ENCODE measurements around the gene MRPL50. TPM values are rescaled to one million over a fixed set of nuclear protein-coding genes. Genes with fewer than 3 reads are reported as not detected.
A peak's percentile ranks its signal among the peaks of the same experiment; 100 is the strongest.

The MRPL50 gene
- 10 to 100 TPM; 10.2 to 11.7 TPM for total RNA-seq

GRCh38 chr9:101398068-101398929 is at the start of gene MRPL50, which contains the start of gene ZNF189:
Gene MRPL50, minus strand, starts transcription at chr9:101398618. Its CDS starts 26 bp downstream, at chr9:101398592.
Gene ZNF189, plus strand, starts transcription at chr9:101398851. Its CDS starts 306 bp downstream, at chr9:101399157.
- H3K9me3 Mint-ChIP-seq: peaks cover 19% of the 10 kb centered on the region
- peaks cover 70% of the 10 kb centered on the region for H3K36me3 Mint-ChIP-seq (ENCODE audit: low read depth)
- peak; percentile 98 for DNase-seq
- POLR2A ChIA-PET: no interaction called here
- H3K4me3 Mint-ChIP-seq: peak within 1 kb of the TSS; percentile 97
- H3K27me3 Mint-ChIP-seq: no peaks in the 10 kb centered on the region
- H3K27ac Mint-ChIP-seq: peak within 1 kb of the TSS; percentile 99
- CTCF ChIA-PET: interaction anchor here (1.0 to 1.9 kb wide), 3 partner anchors 10 to 86 kb away, joined by 3 to 6 read pairs (median 4); no protein-coding TSS in a partner anchor
- H3K4me1 Mint-ChIP-seq: peaks cover 50% of the 10 kb centered on the region

DNA sequence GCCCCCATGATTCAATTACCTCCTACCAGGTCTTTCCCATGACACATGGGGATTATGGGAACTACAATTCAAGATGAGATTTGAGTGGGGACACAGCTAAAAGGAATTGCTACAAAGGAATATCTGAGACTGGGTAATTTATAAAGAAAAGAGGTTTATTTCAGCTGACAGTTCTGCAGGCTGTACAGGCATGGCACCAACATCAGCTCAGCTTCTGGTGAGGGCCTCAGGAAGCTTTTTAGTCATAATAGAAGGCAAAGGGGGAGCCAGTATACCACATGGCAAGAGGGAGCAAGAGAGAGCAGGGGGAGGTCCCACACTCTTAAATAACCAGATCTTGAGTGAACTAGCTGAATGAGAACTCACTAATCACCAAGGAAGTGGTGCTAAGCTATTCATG is 48.3 kb upstream of the MRPL50 start:
- Mint-ChIP-seq H3K4me3 (no peak overlapping the region), H3K27me3 (peaks cover 49% of the 10 kb centered on the region), H3K9me3 (no peaks in the 10 kb centered on the region), H3K36me3 (ENCODE audit: low read depth) (no peaks in the 10 kb centered on the region), H3K4me1 (peaks cover 5% of the 10 kb centered on the region), H3K27ac (no peak overlapping the region)
- ChIA-PET CTCF (interaction anchor here (1.3 kb wide), 1 partner anchor 13 kb away, joined by 3 read pairs; no protein-coding TSS in a partner anchor), POLR2A (no interaction called here)
- DNase-seq: no peak

- H3K36me3 Mint-ChIP-seq (ENCODE audit: low read depth): no peaks in the 10 kb centered on the region
- no peak overlapping the region for H3K4me3 Mint-ChIP-seq
- H3K27me3 Mint-ChIP-seq: peaks cover 42% of the 10 kb centered on the region
- no peak overlapping the region for H3K27ac Mint-ChIP-seq
- ChIA-PET POLR2A (no interaction called here), CTCF (interaction anchor here (1.3 kb wide), 1 partner anchor 14 kb away, joined by 3 read pairs; no protein-coding TSS in a partner anchor)
- peaks cover 5% of the 10 kb centered on the region for H3K4me1 Mint-ChIP-seq
- no peaks in the 10 kb centered on the region for H3K9me3 Mint-ChIP-seq
- no peak for DNase-seq
Measured at GRCh38 chr9:101445353-101446029, 47.1 kb upstream of the MRPL50 start.

DNA sequence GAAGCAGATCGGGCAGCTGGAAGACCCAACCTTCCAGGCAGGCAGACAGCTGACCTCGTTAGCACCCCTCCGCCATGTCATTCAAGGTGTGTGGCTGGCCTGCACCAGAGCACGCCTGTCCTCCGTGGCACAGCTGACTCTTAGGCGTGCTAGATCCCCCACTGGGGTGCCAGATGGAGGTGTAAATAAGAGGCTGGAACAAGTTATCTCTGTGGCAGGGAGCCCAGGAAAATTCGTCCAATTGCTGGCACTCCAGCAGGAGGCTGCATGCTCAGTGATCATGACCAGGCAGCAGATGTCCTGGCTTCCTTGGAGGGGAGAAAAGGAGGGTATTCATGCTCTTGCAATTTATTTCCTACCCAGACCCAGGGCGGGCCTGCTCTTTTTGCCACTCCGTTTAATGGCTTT is 45.0 kb upstream of the MRPL50 start:
- Mint-ChIP-seq H3K4me1 (peaks cover under 1% of the 10 kb centered on the region), H3K27ac (no peak overlapping the region), H3K4me3 (no peak overlapping the region), H3K36me3 (ENCODE audit: low read depth) (no peaks in the 10 kb centered on the region), H3K27me3 (peaks cover 37% of the 10 kb centered on the region), H3K9me3 (no peaks in the 10 kb centered on the region)
- no peak for DNase-seq
- CTCF ChIA-PET: no interaction called here
- POLR2A ChIA-PET: no interaction called here

- ChIA-PET POLR2A (no interaction called here), CTCF (no interaction called here)
- H3K4me3 Mint-ChIP-seq: no peak overlapping the region
- no peaks in the 10 kb centered on the region for H3K4me1 Mint-ChIP-seq
- H3K27me3 Mint-ChIP-seq: peaks cover 34% of the 10 kb centered on the region
- no peaks in the 10 kb centered on the region for H3K9me3 Mint-ChIP-seq
- no peak for DNase-seq
- H3K27ac Mint-ChIP-seq: no peak overlapping the region
- no peaks in the 10 kb centered on the region for H3K36me3 Mint-ChIP-seq (ENCODE audit: low read depth)
Measured at GRCh38 chr9:101442736-101443135, 44.3 kb upstream of the MRPL50 start.

DNA sequence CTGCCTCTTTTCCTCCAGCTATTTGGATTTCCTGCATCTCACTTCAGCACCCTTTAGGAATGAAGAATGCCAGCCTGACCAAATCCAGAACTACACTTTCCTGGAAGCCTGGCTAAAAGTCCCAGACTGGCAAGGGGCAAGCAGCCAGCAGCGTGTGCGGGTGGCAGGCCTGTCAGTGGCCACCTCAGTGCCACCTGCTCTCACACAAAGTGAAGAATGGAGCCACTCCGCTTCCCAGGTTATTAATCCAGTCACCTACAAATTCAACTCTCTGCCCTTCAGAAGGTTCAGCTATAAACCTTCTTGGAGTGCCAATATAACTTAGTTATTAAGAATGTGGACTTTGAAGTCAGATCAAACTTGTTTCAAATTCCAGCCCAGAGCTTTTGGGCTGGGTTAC is 43.9 kb upstream of the MRPL50 start:
- peaks cover 34% of the 10 kb centered on the region for H3K27me3 Mint-ChIP-seq
- H3K36me3 Mint-ChIP-seq (ENCODE audit: low read depth): no peaks in the 10 kb centered on the region
- CTCF ChIA-PET: no interaction called here
- POLR2A ChIA-PET: no interaction called here
- H3K4me3 Mint-ChIP-seq: no peak overlapping the region
- no peak for DNase-seq
- H3K9me3 Mint-ChIP-seq: no peaks in the 10 kb centered on the region
- no peak overlapping the region for H3K27ac Mint-ChIP-seq
- H3K4me1 Mint-ChIP-seq: no peaks in the 10 kb centered on the region

GRCh38 chr9:101440714-101441230 is 42.4 kb upstream of the MRPL50 start:
- no peaks in the 10 kb centered on the region for H3K36me3 Mint-ChIP-seq (ENCODE audit: low read depth)
- no peak overlapping the region for H3K4me3 Mint-ChIP-seq
- ChIA-PET POLR2A (no interaction called here), CTCF (no interaction called here)
- H3K9me3 Mint-ChIP-seq: no peaks in the 10 kb centered on the region
- peaks cover 27% of the 10 kb centered on the region for H3K27me3 Mint-ChIP-seq
- H3K27ac Mint-ChIP-seq: no peak overlapping the region
- DNase-seq: no peak
- H3K4me1 Mint-ChIP-seq: no peaks in the 10 kb centered on the region

GRCh38 chr9:101438523-101438922 is 40.1 kb upstream of the MRPL50 start:
- no peak for DNase-seq
- CTCF ChIA-PET: interaction anchor here (0.9 kb wide), 1 partner anchor 91 kb away, joined by 3 read pairs; no protein-coding TSS in a partner anchor
- POLR2A ChIA-PET: no interaction called here
- Mint-ChIP-seq H3K27me3 (peaks cover 19% of the 10 kb centered on the region), H3K36me3 (ENCODE audit: low read depth) (no peaks in the 10 kb centered on the region), H3K27ac (no peak overlapping the region), H3K9me3 (no peaks in the 10 kb centered on the region), H3K4me3 (no peak overlapping the region), H3K4me1 (no peaks in the 10 kb centered on the region)

GRCh38 chr9:101437806-101438232 is 39.4 kb upstream of the MRPL50 start:
- ChIA-PET POLR2A (no interaction called here), CTCF (interaction anchor here (0.9 kb wide), 1 partner anchor 92 kb away, joined by 3 read pairs; no protein-coding TSS in a partner anchor)
- Mint-ChIP-seq H3K36me3 (ENCODE audit: low read depth) (no peaks in the 10 kb centered on the region), H3K4me1 (no peaks in the 10 kb centered on the region), H3K27me3 (peaks cover 14% of the 10 kb centered on the region), H3K4me3 (no peak overlapping the region), H3K27ac (no peak overlapping the region), H3K9me3 (no peaks in the 10 kb centered on the region)
- no peak for DNase-seq

DNA sequence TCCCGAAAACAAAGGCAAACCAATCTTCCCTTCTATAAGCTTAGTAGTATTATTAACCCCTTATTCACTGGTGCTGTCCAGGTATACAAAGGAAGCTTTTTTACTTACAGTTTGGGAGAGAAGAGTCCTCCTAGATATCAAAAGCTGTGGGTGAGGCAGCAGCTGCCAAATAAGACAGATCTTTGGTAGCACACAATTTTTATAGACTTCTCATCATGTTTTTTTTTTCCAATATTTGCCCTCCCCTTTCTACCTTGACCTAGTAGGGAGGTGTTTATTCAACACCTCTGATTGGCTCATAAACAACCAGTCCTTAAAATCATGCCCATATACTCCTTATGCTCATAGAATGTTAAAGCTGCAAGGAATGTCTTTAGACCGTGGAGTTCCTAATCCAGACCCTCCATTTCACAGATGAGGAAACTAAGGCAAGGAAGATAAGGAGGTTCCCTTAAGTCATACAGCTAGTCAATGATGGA is 37.2 kb upstream of the MRPL50 start, which contains the start of gene ALDOB:
Gene ALDOB (minus strand): TSS at position 174 of the 479 bp plus-strand sequence. CDS start 4,887 bp downstream, outside the sequence.
- Mint-ChIP-seq H3K9me3 (no peaks in the 10 kb centered on the region), H3K27me3 (peaks cover 14% of the 10 kb centered on the region), H3K4me3 (no peak within 1 kb of the TSS), H3K27ac (no peak within 1 kb of the TSS), H3K4me1 (no peaks in the 10 kb centered on the region), H3K36me3 (ENCODE audit: low read depth) (no peaks in the 10 kb centered on the region)
- ChIA-PET CTCF (no interaction called here), POLR2A (interaction anchor here (0.6 kb wide), 1 partner anchor 49 kb away, joined by 4 read pairs; no protein-coding TSS in a partner anchor)
- DNase-seq: no peak

GRCh38 chr9:101434998-101435397 is 36.6 kb upstream of the MRPL50 start:
- no peak overlapping the region for H3K27ac Mint-ChIP-seq
- peaks cover 11% of the 10 kb centered on the region for H3K27me3 Mint-ChIP-seq
- DNase-seq: no peak
- no peaks in the 10 kb centered on the region for H3K36me3 Mint-ChIP-seq (ENCODE audit: low read depth)
- no peaks in the 10 kb centered on the region for H3K4me1 Mint-ChIP-seq
- ChIA-PET CTCF (interaction anchor here (1.2 kb wide), 1 partner anchor 24 kb away, joined by 3 read pairs; no protein-coding TSS in a partner anchor), POLR2A (no interaction called here)
- no peaks in the 10 kb centered on the region for H3K9me3 Mint-ChIP-seq
- no peak overlapping the region for H3K4me3 Mint-ChIP-seq

GRCh38 chr9:101433229-101433628 is 34.8 kb upstream of the MRPL50 start:
- no peak overlapping the region for H3K27ac Mint-ChIP-seq
- H3K4me1 Mint-ChIP-seq: no peaks in the 10 kb centered on the region
- POLR2A ChIA-PET: no interaction called here
- DNase-seq: no peak
- peaks cover 6% of the 10 kb centered on the region for H3K27me3 Mint-ChIP-seq
- no peaks in the 10 kb centered on the region for H3K9me3 Mint-ChIP-seq
- H3K36me3 Mint-ChIP-seq (ENCODE audit: low read depth): no peaks in the 10 kb centered on the region
- CTCF ChIA-PET: interaction anchor here (1.1 kb wide), 1 partner anchor 13 kb away, joined by 3 read pairs; no protein-coding TSS in a partner anchor
- H3K4me3 Mint-ChIP-seq: no peak overlapping the region
